Choroid plexus epithelial cell (primary cell): ENCODE measurements around the gene UNC119.

Experiments
- DNase-seq: peaks from one replicate; pipeline ENCODE4 v3.0.0-alpha.2; 2010; ENCODE audit warnings: low read depth
- H3K4me3 ChIP-seq: 2 replicates; pipeline ENCODE4 v1.5.1; 2011; ENCODE audit warnings: low read depth, mild to moderate bottlenecking, control low read depth, low read length, moderate library complexity
- TF ChIP-seq, protein P1 (sequence below): conservative IDR thresholded peaks from 2 replicates; pipeline ENCODE4 v1.5.1; 2011; ENCODE audit warnings: low read depth, mild to moderate bottlenecking, control low read depth, inconsistent platforms, low read length, moderate library complexity

UNC119 gene

GRCh38 chr17:28585851-28586250, 33.4 kb upstream of the UNC119 start:
- no peak for DNase-seq
- TF ChIP-seq, protein P1, sequence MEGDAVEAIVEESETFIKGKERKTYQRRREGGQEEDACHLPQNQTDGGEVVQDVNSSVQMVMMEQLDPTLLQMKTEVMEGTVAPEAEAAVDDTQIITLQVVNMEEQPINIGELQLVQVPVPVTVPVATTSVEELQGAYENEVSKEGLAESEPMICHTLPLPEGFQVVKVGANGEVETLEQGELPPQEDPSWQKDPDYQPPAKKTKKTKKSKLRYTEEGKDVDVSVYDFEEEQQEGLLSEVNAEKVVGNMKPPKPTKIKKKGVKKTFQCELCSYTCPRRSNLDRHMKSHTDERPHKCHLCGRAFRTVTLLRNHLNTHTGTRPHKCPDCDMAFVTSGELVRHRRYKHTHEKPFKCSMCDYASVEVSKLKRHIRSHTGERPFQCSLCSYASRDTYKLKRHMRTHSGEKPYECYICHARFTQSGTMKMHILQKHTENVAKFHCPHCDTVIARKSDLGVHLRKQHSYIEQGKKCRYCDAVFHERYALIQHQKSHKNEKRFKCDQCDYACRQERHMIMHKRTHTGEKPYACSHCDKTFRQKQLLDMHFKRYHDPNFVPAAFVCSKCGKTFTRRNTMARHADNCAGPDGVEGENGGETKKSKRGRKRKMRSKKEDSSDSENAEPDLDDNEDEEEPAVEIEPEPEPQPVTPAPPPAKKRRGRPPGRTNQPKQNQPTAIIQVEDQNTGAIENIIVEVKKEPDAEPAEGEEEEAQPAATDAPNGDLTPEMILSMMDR = no peak
- no peak overlapping the region for H3K4me3 ChIP-seq

- H3K4me3 ChIP-seq = no peak overlapping the region
- DNase-seq = no peak
- TF ChIP-seq, protein P1 = no peak
These were observed 32.0 kb upstream of the UNC119 start for GRCh38 chr17:28584434-28584833.

DNA sequence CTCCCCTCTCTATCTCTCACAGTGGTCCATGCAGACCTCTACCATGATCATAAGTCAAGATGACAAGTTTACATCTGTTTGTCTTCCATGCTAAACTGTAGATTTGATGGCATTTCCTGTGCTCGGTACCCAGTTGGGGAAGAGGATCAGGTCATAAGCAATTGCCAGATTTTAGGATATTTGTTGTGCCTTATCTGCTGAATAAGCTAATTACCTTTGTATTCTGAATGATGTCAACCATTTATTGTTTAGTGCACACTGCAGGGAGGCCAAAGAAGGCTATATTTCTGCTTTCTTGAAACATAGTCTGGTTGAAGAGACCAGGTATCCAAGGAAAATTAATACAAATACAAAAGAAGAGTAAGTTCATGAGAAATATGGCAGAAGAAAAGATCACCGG, 30.1 kb upstream of the UNC119 start:
- DNase-seq = no peak
- TF ChIP-seq, protein P1 = no peak
- H3K4me3 ChIP-seq = no peak overlapping the region

DNA sequence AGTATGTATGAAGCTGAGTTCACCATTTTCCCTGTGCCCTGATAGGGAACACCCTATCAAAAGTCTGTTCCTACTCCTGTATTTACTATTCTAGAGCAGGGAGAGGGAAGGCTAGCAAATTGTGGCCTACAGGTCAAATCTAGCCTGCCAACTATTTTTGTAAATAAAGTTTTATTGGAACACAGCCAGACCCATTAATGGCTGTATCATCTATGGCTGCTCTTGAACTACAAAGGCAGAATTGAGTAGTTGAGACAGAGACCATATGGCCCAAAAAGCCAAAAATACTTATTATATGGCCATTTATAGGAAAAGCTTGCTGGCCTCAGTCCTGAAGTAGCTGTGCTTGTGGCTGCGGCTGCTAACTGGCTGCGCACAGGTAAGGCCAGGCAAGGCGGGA, 28.5 kb upstream of the UNC119 start:
- TF ChIP-seq, protein P1 = no peak
- no peak overlapping the region for H3K4me3 ChIP-seq
- no peak for DNase-seq

DNA sequence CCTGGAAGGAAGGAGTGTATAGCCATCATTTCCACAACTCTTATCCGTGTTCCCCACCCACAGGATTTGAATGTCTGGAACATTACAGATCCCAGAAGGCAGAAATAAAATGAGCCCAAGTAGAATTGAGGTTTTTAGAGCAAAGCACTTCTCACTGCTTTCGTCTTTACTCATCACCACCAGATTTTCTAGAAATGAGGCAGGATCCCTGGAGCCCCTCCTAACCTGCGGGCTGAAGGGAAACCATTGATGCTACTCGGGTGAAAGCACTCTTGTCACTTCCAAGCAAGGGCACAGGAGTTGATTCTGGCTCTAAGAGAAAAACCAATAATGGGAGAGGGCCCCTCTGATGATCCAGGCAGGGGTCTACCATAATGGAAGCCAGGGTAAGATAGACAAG, 27.1 kb upstream of the UNC119 start:
- no peak for DNase-seq
- H3K4me3 ChIP-seq = no peak overlapping the region
- TF ChIP-seq, protein P1 = no peak

DNA sequence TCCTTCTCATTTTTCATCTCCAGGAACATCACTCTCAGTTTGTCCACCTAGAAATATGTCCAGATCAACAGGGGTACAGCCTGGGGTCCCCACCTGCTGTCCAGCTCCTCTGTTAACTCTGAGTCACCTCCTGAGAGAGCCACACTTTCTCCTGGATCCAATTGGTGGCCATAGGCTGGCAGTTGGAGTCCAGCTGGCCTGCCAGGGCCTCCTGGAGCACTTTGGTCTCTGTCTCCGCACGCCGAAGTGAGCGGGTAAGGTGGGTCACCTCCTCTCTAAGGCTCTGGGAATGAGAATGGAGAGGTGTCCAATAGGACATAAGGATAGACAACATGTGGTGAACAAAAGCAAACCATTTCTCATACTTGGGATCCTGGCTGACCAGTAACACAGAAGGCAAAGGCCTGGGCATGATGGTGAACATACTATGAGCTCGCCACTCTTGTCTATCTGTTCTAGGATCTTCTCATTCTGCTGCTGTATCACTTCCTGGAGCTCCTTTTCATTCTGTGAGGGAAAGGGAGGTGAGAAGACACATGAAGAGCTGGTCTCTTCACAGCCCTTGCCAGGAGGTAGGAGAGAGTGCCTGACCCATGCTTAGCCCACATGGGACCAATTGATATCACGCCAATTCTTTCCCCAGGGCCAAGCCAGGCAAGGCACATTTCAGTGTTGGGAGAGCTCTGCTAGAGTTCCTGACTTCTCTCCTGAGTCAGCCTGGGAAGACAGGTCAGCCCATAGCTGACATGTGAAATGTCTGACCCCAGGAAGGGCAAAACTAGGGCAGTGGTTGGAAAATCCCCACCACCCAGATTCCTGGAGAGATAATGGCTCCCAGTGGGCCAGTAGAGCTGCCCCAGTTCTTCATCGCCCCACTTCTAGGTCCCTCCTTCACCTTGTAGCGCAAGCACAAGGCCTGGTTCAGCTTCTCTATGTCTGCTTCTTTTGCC, 26.1 kb upstream of the UNC119 start:
- DNase-seq = no peak

GRCh38 chr17:28577466-28577824, 25.0 kb upstream of the UNC119 start:
- no peak overlapping the region for H3K4me3 ChIP-seq
- DNase-seq = no peak
- TF ChIP-seq, protein P1 = no peak

More for the DNA sequence above, 26.1 kb upstream of the UNC119 start:
- no peak overlapping the region for H3K4me3 ChIP-seq
- TF ChIP-seq, protein P1 = no peak
